Tibial nerve (tissue), 4 donors: Measurements from ENCODE around the gene IL21R.
"Not testable (repeated sequence)": the region's sequence is repeated elsewhere in the genome, so short reads cannot be mapped to it uniquely, and the experiment has no call there.

ENCODE experiments used
- CTCF ChIP-seq, 5 experiments: fragments of 200-600 bp in 3 of 5; fragments of 450-650 bp in 2 of 5; sonication (generic) in 3 of 5; IDR thresholded peaks; one replicate each; pipeline ENCODE4 v1.5.1; 2016 to 2019; ENCODE audit warnings: antibody characterized with exemption in 5 of 5, mild to moderate bottlenecking in 3 of 5, moderate library complexity in 2 of 5
- EP300 ChIP-seq, 2 donors: sonication (generic); formaldehyde crosslinking; IDR thresholded peaks; one replicate each; pipeline ENCODE4 v1.6.1; 2017; ENCODE audit warnings: antibody characterized with exemption in 2 of 2, mild to moderate bottlenecking in 1 of 2
- POLR2A ChIP-seq, 2 donors: fragments of 450-650 bp; IDR thresholded peaks; one replicate each; pipeline ENCODE4 v1.6.1; 2017; ENCODE audit warnings: antibody characterized with exemption in 2 of 2, mild to moderate bottlenecking in 2 of 2, moderate library complexity in 2 of 2

GRCh38 chr16:27433191-27433590 lies 31.2 kb downstream of the IL21R start:
- not testable (repeated sequence) for TF ChIP-seq CTCF, POLR2A, EP300 (IDR thresholded peaks at IDR 0.05)
